Hematopoietic multipotent progenitor cell treated with erythropoietin and hydrocortisone succinate and interleukin-3 and kit ligand, for 4 days (in vitro differentiated cells): ENCODE measurements around the gene NAXE.
"Not testable (repeated sequence)": the region's sequence is repeated elsewhere in the genome, so short reads cannot be mapped to it uniquely, and the experiment has no call there.

Source experiments
- DNase-seq: peaks from one replicate; pipeline ENCODE4 v3.0.0-alpha.2; 2015

NAXE gene

DNA sequence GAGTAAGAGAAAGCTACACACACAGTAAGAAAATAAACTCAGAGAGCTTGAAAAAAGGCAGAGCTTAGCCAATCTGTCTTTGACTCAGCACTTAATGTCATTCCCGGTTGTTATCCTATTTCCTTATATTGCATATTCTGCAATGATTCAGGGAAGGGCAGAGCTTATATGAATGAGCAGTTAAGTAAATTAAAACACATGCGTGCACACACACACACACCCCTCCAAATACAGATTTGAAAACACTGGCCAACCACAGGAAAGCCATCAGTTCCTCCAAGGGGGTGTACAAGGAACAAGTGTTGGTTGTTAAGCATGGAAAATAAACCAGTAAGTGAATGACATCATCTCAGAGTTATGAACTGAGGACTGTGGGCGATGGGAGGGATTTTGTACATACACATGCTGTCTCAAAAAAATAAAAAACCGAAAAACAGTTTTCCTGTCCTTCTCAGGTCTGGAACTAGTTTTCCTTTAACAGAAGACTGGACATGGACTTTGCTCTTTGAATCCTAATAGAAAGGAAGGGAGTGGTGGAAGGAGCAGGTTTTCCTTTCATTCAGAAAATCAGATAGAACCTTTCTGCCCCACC, 20.2 kb upstream of the NAXE start:
- DNase-seq: peak; percentile 42

DNA sequence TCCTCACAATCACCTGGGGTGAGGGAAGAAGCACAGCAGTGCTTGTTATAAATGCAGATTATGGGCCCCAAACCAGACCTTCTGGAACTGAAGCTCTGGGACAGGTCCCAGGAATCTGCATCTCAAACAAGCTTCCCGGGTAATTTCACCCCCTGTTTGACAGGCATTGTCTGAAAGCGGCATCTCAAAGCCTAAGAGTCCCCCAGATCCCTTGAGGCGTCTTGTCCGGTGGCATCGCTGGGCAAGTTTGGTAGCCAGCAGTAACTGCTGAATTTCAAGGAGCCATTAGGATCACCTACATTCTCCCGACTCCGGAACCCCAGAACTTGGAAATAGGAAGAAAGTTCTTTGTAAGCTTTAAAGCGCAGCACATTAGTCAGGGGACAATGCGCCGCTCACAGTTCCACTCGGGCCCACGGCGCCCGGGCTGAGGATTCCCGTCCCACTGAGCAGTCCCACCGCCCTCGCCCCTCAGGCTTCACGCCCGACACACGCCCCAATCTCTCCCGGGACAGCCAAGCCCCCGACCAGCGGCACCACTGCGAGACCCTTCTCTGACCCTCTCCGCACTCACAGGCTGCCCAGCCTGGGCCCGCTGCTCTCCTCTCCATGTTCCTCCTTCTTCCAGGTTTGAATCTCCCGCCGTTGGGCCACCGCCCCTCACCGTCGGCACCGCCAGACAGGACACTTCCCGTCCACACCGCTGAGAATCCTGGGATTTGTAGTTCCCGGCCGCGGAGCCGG, 19.5 kb upstream of the NAXE start, which contains the start of gene IQGAP3:
Gene IQGAP3 (minus strand): TSS at position 647 of the 744 bp plus-strand sequence. CDS start 36 bp downstream, at position 611.
- peak; percentile 90 for DNase-seq

DNA sequence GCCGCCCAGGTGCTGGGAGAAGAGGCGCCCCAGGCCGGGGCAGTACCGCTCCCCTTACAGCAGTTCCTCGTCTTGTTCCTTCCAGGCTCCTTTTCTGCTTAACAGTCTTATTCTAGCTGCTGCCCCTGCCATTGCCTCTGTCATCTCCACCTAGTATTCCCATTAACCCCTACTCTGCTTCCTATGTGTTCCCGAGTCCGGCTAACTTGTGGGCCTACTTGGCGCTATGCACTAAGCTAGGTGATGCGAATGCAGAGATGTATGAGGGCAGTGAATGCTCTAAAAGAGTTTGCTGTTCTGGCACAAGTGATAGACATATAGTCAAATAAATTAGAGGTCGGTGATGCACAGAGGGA, 18.9 kb upstream of the NAXE start:
- DNase-seq: no peak

DNA sequence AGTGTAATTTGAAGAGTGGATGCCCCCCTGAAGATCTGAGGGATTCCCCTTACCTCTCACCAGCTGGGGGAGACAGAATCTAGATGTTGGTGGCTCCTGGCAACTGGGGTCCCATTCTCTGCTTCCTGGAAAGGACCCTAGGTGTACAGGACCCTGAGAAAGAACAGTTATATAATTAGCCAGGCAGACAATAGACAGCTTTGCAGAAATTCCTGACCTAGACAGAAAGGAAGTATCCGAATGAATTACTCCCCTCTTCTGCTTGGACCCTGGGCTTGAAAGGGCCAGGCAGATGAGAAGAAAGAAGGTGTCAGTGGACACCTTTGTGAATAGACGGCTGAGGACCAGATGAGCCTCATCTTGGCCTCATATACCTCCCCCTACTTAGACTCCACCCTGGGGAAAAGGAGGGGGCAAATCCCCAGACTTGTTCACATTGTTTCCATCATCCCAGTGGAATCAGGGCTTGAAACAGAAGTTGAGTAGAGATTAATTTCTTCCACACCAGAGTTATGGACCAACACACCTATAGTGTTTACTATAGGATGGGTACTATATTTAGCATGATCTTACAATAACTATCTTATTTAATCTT, 17.4 kb upstream of the NAXE start:
- DNase-seq: no peak

DNA sequence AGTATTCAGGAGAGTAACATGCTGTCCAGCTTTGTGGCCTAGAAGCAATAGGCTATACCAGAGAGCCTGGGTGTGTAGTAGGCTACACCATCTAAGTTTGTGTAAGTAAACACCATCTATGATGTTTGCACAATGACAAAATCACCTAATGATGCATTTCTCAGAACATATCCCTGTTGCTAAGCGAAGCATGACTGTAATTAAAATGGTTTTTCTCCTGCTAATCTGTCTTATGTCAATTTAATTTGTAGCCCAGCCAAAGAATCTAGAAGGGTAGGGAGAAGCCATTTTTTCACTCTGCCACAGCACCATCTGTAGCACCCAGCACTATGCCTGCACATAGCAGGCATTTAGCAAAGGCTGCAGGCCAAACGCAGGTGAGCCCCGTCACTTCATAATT, 14.0 kb upstream of the NAXE start:
- no peak for DNase-seq

DNA sequence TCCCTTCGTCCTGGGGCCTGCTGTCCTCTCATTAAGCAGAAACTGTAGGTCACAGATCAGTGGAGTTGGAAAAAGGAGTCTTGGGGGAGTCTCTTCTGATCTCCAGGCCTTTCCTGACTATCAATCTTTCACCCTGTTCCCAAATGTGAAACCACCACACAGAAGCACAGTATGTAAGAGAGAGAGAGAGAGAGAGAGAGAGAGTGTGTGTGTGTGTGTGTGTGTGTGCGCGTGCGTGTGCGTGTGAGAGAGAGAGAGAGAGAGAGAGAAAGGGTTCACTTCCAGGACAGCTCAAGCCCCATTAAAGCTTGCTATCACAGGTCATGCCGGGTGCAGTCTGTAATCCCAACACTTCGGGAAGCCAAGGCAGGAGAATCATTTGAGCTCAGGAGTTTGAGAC, 13.5 kb upstream of the NAXE start:
- no peak for DNase-seq

DNA sequence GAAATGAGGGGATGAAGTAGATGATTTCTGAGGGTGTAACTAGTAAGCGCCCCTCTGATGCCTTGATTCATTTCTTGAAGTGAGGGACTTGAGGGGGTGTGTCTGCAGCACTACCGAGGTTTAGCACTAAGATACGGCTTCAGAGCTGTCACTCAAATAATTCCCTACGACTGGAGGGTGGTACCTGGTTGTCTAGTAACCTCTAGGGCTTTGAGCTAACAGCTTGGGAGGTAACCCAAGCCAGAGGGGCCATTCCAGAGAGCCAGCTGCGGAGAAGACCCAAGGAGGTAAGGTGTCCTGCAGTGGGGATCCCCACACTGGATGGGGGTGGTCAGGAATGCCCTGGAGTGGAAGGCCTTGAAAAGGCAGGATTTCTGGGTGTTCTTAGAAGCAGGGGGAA, 12.1 kb upstream of the NAXE start, which contains the start of gene TTC24:
Gene TTC24 (plus strand): TSS at position 252 of the 400 bp plus-strand sequence. CDS start 1,642 bp downstream, outside the sequence.
- DNase-seq: no peak

DNA sequence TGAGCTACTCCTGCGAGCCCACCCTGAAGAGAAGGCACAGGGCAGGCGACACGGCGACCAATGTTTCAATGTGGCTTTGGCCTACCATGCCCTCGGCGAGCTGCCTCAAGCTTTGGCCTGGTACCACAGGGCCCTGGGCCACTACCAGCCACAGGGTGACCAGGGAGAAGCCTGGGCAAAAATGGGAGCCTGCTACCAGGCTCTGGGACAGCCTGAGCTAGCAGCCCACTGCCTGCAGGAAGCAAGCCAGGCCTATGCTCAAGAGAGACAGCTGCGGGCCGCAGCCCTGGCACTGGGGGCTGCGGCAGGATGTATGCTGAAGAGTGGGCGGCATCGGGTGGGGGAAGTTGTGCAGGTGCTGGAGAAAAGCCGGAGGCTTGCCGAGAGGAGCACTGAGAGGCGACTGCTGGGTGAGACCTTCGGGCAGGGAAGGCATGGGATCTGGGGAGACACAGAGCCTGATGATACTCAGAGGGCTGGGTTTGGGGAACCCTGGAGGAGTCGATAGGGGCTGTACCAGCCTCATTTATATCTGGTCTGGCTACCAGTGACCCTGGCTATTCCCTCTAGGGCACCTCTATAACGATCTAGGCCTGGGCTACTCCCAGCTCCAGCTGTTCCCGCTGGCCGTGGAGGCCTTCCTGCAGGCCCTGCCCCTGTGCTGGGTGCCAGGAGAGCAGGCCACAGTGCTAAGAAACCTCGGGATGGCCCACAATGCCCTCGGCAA, 9.8 kb upstream of the NAXE start:
- DNase-seq: peak; percentile 57

DNA sequence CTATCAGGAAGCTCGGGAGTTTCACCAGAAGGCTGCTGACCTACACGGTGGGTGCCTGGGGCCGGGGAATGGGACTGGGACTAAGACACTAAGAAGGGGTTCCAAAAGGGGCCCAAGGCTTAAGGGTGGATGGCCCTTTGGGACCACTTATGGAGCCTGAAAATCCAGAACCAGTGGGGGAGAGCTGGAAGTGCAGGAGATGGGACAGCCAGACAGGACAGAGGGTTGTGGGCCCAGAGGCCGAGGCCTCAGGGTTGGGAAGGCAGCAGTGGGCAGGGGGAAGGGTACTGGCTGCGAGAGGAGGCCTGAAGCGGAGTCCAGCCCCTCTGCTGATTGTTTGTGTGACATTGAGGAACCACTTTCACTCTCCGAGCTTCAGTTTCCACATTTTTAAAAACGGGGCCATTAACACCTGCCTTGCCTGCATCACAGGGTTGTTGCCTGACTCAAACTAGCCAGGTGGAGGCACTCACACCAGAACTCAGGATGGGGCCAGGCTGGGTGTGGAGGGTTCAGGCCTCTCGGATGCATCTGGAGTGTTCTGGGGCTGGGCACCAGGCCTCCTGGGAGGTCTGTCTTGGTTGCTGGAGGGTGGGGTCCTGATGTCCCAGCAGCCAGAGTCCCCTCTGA, 9.1 kb upstream of the NAXE start:
- peak; percentile 27 for DNase-seq

DNA sequence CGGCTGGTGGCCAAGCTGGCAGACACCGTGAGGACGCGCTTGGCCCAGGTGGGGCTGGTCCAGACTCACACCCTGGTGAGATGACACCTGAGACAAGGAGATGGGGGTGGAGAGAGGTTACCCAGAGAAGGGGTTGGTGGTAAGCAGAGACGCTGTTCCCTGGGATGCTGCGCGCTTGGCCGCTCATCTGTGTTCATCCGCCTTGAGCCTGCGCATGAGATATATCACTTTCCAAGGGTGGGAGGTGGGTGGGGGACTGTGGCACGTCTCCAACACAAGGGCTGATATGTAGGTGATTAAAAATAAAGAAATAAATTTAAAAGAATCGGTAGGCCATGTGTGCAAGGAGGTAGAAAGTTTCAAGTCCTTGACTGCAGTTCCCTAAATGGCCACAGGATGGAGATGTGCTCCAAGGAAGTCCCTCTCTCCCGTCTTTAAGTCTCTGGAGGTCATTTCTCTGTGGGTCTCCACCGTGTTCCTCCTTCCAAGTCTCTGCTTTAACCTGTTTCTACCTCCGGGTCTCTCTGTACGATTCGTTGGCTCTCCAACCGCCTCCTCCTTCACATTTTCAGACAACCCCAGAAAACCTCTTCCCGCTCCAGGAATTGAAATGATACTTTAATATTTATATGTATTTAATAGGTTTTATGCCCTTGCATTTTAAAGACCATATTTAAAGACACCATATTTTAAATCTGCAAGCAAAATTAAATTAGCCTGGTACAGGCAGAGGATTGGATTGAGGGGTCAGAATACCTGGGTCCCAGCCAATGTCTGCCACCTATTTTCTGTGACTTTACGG, 7.6 kb upstream of the NAXE start:
- peak; percentile 94 for DNase-seq

DNA sequence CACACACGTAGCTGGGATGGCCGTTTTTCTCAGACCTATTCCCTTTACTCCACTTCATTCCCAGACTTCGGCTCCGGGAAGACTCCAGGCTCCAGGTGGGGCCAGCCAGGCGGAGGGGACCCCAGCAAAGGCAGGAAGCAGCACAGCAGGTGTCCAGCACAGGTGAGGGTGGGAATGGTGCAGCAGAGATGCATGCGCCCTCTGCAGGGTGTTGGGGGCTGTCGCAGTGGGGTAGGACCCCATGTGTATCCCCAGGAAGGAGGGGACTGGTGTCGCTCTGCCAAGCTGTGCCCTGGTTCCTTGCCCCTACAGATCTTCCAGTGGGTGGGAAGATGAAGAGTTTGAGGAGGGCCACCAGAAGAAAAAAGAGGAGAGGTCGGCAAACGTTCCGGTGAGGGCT, 6.8 kb upstream of the NAXE start:
- DNase-seq: peak; percentile 31

DNA sequence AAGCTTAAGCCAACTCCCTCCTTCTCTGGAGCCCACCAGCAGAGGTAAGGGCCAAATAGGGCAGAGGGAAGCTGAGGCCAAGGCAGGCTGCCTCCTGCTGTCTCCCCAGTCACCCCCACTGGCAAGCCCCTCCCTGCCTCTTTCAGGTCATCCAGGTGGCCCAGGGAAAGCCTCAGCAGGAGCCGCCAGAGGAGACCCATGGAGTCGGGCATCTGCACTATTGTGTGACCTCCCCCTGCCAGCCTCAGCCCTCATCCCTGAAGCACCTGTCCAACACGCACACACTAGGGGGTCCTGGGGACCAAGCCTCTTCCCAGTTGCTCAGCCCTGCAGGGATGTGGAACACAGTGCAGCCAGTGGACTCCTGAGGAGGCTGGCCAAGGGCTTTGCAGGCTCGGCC, 5.3 kb upstream of the NAXE start:
- DNase-seq: no peak

DNA sequence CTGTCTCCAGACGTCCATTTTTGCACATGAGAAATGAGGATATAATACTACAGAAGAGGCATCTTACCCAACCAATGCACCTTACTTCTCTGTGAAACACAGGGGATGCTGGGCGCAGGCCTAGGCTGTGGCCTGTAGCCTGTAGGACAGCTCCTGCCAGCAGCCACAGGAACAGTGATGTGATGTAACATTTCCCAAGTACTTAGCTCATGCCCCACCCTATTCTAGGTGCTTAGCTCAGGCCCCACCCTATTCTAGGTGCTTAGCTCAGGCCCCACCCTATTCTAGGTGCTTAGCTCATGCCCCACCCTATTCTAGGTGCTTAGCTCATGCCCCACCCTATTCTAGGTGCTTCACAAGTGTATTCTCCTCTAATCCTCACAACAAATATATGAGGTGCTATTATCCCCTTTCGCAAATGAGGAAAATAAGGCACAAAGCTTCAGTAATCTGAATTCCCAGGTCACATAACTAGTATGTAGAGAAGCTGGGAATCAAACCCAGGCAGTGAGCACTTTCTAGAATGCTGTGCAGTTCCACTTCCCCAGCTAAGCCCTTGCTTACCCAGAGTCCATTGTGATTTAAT, 4.6 kb upstream of the NAXE start:
- no peak for DNase-seq

DNA sequence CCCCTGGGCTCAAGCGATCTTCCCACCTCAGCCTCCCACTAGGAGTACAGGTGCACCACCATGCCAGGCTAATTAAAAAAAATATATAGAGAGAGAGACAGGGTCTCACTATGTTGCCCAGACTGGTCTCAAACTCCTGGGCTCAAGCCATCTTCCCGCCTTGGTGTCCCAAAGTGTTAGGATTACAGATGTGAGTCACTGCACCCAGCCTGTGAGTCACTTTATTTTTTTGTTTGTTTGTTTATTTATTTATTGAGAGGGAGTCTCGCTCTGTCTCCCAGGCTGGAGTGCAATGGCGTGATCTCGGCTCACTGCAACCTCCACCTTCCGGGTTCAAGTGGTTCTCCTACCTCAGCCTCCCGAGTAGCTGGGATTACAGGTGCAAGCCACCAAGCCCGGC, 3.6 kb upstream of the NAXE start:
- DNase-seq: not testable (repeated sequence)

DNA sequence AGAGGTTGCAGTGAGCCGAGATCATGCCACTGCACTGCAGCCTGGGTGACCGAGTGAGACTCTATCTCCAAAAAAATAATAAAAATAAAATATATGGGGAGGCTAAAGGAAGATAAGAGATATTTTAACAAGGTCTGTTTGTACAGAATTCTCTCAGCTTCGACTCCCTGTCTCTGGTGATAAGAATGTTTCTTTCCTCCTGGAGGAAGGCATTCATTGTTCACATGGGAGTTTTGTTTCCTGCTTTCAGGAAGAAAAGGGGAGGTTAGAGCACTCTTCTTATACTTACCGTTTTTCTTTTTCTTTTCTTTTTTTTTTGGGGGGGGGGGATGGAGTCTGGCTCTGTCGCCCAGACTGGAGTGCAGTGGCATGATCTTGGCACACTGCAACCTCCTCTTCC, 2.0 kb upstream of the NAXE start:
- DNase-seq: no peak

DNA sequence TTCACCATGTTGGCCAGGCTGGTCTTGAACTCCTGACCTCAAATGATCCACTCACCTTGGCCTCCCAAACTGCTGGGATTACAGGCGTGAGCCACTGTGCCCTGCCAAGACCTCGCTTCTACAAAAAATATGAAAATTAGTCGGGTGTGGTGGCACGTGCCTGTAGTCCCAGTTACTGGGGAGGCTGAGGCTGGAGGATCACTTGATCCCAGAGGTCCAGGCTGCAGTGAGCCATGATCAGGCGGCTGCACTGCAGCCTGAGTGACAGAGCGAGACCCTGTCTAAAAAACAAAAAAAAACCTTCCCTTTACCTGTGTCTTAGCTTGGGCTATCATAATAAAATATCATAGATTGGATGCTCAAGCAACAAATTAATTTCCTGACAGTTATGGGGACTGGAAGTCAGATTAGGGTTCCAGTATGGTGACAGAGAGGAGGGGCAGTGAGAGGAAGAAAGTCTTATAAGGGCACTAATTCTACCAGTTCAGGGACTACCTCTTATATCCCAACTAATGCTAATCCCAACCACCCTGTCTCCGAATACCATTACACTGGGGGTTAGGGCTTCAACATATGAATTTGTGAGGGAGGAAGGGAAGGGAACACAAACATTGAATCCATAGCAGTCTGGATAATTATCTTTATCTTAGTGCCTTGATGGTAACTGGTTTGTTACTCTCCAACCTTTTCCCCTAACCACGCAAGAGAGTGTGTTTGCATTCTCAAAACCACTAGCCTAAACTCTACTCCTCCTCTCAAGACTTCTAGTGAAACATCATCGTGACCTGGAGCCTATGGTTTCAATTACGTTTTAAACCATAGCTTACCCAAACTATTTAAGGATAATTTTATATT, 1.0 kb upstream of the NAXE start:
- no peak for DNase-seq

DNA sequence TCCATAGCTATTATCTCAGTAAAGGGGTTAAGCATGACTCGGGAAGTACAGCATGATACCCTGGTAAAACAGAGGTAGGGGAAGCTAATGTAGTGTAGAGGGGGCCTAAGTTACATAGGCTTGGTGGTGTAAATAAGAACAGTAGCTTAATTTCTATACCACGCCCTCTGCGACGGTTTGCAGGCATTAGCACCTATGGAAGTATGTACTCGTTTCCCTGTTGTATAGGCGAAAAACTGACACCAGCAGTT, 470 bp upstream of the NAXE start:
- DNase-seq: peak; percentile 49

DNA sequence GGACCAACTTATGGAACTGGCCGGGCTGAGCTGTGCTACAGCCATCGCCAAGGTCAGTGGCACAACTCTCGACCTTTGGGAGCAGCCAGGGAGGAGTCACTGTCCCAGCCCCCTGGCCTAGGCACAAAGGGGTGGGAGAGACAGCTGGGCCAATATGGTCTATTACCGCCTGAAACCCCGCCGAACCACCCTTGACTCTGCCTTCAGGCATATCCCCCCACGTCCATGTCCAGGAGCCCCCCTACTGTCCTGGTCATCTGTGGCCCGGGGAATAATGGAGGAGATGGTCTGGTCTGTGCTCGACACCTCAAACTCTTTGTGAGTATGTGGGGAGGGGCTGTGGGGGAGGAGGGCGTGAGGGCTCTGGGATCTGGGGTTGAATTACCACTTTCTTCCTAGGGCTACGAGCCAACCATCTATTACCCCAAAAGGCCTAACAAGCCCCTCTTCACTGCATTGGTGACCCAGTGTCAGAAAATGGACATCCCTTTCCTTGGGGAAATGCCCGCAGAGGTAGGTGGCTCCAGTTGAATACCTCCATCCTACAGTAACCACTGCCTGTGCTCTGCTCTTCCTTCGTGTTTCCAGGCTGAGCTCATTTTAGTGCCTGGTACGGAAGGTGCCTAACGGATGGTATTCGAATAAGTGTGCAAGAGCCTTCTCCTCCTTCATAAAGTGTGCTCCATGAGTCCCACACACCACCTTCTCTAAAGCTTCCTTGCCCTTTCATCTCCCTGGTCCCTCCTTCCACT, 758 bp downstream of the NAXE start:
- DNase-seq: peak; percentile 16

DNA sequence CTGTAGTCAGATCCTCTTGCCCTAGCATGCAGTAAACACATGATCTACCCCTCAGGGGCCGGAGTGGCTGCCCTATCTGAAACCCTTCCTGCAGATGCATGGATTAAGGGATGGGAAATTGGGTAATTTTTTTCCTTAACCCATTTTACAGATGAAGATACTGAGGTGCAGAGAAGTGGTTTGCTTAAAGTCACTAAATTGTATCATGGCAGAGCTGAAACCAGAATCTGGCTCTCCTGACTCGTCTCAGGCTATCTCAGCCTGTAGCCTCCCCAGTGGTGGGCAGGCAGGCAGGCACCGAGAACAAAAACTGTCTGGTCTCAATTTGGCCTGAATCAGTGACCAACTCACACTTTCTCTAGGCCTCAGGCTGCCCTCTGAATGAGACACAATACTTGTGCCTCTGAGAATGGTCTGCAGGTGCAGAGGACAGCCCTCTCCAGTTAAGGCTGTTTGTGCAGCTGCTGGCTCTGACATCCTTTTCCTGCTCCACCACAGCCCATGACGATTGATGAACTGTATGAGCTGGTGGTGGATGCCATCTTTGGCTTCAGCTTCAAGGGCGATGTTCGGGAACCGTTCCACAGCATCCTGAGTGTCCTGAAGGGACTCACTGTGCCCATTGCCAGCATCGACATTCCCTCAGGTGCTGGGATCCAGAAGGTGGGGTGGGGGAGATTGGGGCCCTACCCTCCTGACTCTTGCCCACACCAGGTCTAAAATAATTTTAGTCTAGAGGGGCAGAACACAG, 1.5 kb downstream of the NAXE start:
- DNase-seq: peak; percentile 18

DNA sequence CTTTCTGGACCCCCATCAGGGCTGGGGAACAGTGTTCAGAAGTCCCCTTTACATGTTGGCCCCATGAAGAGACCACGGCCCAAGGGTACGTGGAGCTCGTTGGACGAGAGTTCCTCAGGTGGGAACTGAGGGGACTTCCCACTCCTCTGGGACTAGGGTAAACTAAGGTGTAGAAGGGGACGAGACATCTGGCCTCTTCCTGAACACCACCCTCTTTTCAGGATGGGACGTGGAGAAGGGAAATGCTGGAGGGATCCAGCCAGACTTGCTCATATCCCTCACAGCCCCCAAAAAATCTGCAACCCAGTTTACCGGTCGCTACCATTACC, 2.0 kb downstream of the NAXE start:
- no peak for DNase-seq
